Measurements from ENCODE around the gene CXCL1.

GRCh38 chr4:73911746-73912145, 42.6 kb downstream of the CXCL1 start:
- TF ChIP-seq RAD21 (IDR thresholded peaks at IDR 0.05; ENCODE audit: low read depth) (no peak), MAX (IDR thresholded peaks at IDR 0.05) (no peak), FOXM1 (IDR thresholded peaks at IDR 0.05; ENCODE audit: borderline replicate concordance, low read depth) (no peak), CEBPB (IDR thresholded peaks at IDR 0.05) (no peak), USF1 (IDR thresholded peaks at IDR 0.05) (no peak), ZBTB7A (IDR thresholded peaks at IDR 0.05; ENCODE audit: low read depth) (no peak), TAF1 (IDR thresholded peaks at IDR 0.05; ENCODE audit: low read depth) (no peak), EP300 (IDR thresholded peaks at IDR 0.05; ENCODE audit: borderline replicate concordance) (no peak), REST (IDR thresholded peaks at IDR 0.05; ENCODE audit: low read depth) (no peak), EGR1 (IDR thresholded peaks at IDR 0.05) (no peak), YY1 (IDR thresholded peaks at IDR 0.05; ENCODE audit: low read depth) (no peak), CREB1 (IDR thresholded peaks at IDR 0.05; ENCODE audit: low read depth) (no peak), TCF12 (IDR thresholded peaks at IDR 0.05; ENCODE audit: low read depth) (no peak)
